Muscle of leg (tissue), 11 donors: ENCODE data around the gene ARHGAP26. TPM values are rescaled to one million over a fixed set of nuclear protein-coding genes. Genes with fewer than 3 reads are reported as not detected.
A peak's percentile ranks its signal among the peaks of the same experiment; 100 is the strongest.

Experiments
- DNase-seq: peaks from one replicate; pipeline ENCODE4 v3.0.0; 2013
- H3K27ac ChIP-seq: one replicate; pipeline ENCODE4 v1.5.1; 2013; ENCODE audit warnings: mild to moderate bottlenecking, low read length, control low read depth
- H3K27me3 ChIP-seq: one replicate; pipeline ENCODE4 v1.6.1; 2013; ENCODE audit warnings: low read length; ENCODE audit not compliant: control insufficient read depth, insufficient read depth
- H3K36me3 ChIP-seq: one replicate; pipeline ENCODE4 v1.6.1; 2013; ENCODE audit warnings: low read length; ENCODE audit not compliant: control insufficient read depth, insufficient read depth
- H3K4me1 ChIP-seq: one replicate; pipeline ENCODE4 v1.6.1; 2013; ENCODE audit warnings: low read length; ENCODE audit not compliant: control insufficient read depth, insufficient read depth
- H3K4me3 ChIP-seq: one replicate; pipeline ENCODE4 v1.5.1; 2013; ENCODE audit warnings: low read length, control low read depth
- H3K9me3 ChIP-seq: replicated peaks from 2 replicates; pipeline ENCODE4 v1.6.1; 2013; ENCODE audit warnings: low read depth, low read length; ENCODE audit not compliant: control insufficient read depth
- WGBS: methylation state at CpG from one replicate; pipeline ENCODE4 v1.1.5; 2013; ENCODE audit warnings: missing lambda C conversion rate; ENCODE audit not compliant: insufficient coverage; 5-methylcytosine and 5-hydroxymethylcytosine counted together
- polyA plus RNA-seq, 8 donors: library from polyadenylated mRNA; unstranded; fragments of 120-200 nt; gene quantifications; one replicate each; pipeline versions ENCODE4 v1.2.1 to v1.2.3, GENCODE V29; 2013; ENCODE audit warnings: inconsistent platforms in 1 of 8, low replicate concordance in 1 of 8; ENCODE audit not compliant: insufficient read length in 8 of 8, insufficient read depth in 1 of 8
- total RNA-seq: library from RNA; stranded (reverse); fragments of 120-200 nt; gene quantifications from one replicate; pipeline ENCODE4 v1.2.4, GENCODE V29; 2013

Gene ARHGAP26
- total and polyA plus RNA-seq, 9 donors = 10.4 to 17.1 (median 13.2) TPM

- peaks cover 2% of the 10 kb centered on the region for H3K4me1 ChIP-seq
- peaks cover 4% of the 10 kb centered on the region for H3K36me3 ChIP-seq
- no peak for DNase-seq
- WGBS = no CpG with 5 or more reads among the region's 3 CpGs
- H3K9me3 ChIP-seq = no peaks in the 10 kb centered on the region
- H3K4me3 ChIP-seq = no peak overlapping the region
- no peak overlapping the region for H3K27ac ChIP-seq
- H3K27me3 ChIP-seq = no peaks in the 10 kb centered on the region
These were observed 392.6 kb downstream of the ARHGAP26 start for GRCh38 chr5:143162810-143163209.

- Histone ChIP-seq H3K9me3 (no peaks in the 10 kb centered on the region), H3K36me3 (peaks cover 4% of the 10 kb centered on the region), H3K27ac (no peak overlapping the region), H3K27me3 (no peaks in the 10 kb centered on the region), H3K4me1 (peaks cover 2% of the 10 kb centered on the region), H3K4me3 (no peak overlapping the region)
- no peak for DNase-seq
- 100% methylated on average over 1 of the region's 4 CpGs for WGBS
These were observed 394.4 kb downstream of the ARHGAP26 start for GRCh38 chr5:143164557-143164956.

GRCh38 chr5:143165049-143165880, 395.1 kb downstream of the ARHGAP26 start:
- Histone ChIP-seq H3K4me1 (peaks cover 2% of the 10 kb centered on the region), H3K4me3 (no peak overlapping the region), H3K9me3 (no peaks in the 10 kb centered on the region), H3K27me3 (no peaks in the 10 kb centered on the region), H3K36me3 (peaks cover 4% of the 10 kb centered on the region), H3K27ac (no peak overlapping the region)
- no peak for DNase-seq
- WGBS = 92% methylated on average over 1 of the region's 12 CpGs

GRCh38 chr5:143166090-143166489, 395.9 kb downstream of the ARHGAP26 start:
- Histone ChIP-seq H3K4me3 (no peak overlapping the region), H3K9me3 (no peaks in the 10 kb centered on the region), H3K27ac (no peak overlapping the region), H3K36me3 (peaks cover 4% of the 10 kb centered on the region), H3K4me1 (peaks cover 2% of the 10 kb centered on the region), H3K27me3 (no peaks in the 10 kb centered on the region)
- 100% methylated on average over 1 of the region's 4 CpGs for WGBS
- no peak for DNase-seq

- H3K27me3 ChIP-seq = no peaks in the 10 kb centered on the region
- H3K9me3 ChIP-seq = no peaks in the 10 kb centered on the region
- WGBS = no CpG with 5 or more reads among the region's 8 CpGs
- no peak for DNase-seq
- no peak overlapping the region for H3K4me3 ChIP-seq
- peaks cover 2% of the 10 kb centered on the region for H3K4me1 ChIP-seq
- H3K27ac ChIP-seq = no peak overlapping the region
- peaks cover 4% of the 10 kb centered on the region for H3K36me3 ChIP-seq
These were observed 396.7 kb downstream of the ARHGAP26 start for GRCh38 chr5:143166661-143167420.

GRCh38 chr5:143168171-143168741, 398.1 kb downstream of the ARHGAP26 start:
- no peak overlapping the region for H3K4me3 ChIP-seq
- 40% methylated on average over 1 of the region's 2 CpGs for WGBS
- H3K27ac ChIP-seq = no peak overlapping the region
- H3K36me3 ChIP-seq = peaks cover 5% of the 10 kb centered on the region
- no peaks in the 10 kb centered on the region for H3K9me3 ChIP-seq
- peaks cover 2% of the 10 kb centered on the region for H3K4me1 ChIP-seq
- peak; percentile 88 for DNase-seq
- no peaks in the 10 kb centered on the region for H3K27me3 ChIP-seq

- DNase-seq = no peak
- Histone ChIP-seq H3K9me3 (no peaks in the 10 kb centered on the region), H3K27me3 (no peaks in the 10 kb centered on the region), H3K4me3 (no peak overlapping the region), H3K4me1 (peaks cover 2% of the 10 kb centered on the region), H3K36me3 (peaks cover 5% of the 10 kb centered on the region), H3K27ac (no peak overlapping the region)
- 100% methylated on average over 1 of the region's 3 CpGs for WGBS
These were observed 399.0 kb downstream of the ARHGAP26 start for GRCh38 chr5:143168921-143169810.

GRCh38 chr5:143170104-143170503, 399.9 kb downstream of the ARHGAP26 start:
- DNase-seq = no peak
- H3K9me3 ChIP-seq = no peaks in the 10 kb centered on the region
- H3K4me1 ChIP-seq = peaks cover 2% of the 10 kb centered on the region
- H3K4me3 ChIP-seq = no peak overlapping the region
- 87% methylated on average over 3 of the region's 3 CpGs for WGBS
- peaks cover 5% of the 10 kb centered on the region for H3K36me3 ChIP-seq
- no peak overlapping the region for H3K27ac ChIP-seq
- H3K27me3 ChIP-seq = no peaks in the 10 kb centered on the region

GRCh38 chr5:143170977-143171376, 400.8 kb downstream of the ARHGAP26 start:
- no peak overlapping the region for H3K27ac ChIP-seq
- no peak for DNase-seq
- peaks cover 5% of the 10 kb centered on the region for H3K36me3 ChIP-seq
- no peak overlapping the region for H3K4me3 ChIP-seq
- WGBS = 73% methylated on average over 2 of the region's 2 CpGs
- H3K4me1 ChIP-seq = peaks cover 2% of the 10 kb centered on the region
- H3K27me3 ChIP-seq = no peaks in the 10 kb centered on the region
- no peaks in the 10 kb centered on the region for H3K9me3 ChIP-seq
